ENCODE results near the gene METTL14. TPM values are rescaled to one million over a fixed set of nuclear protein-coding genes. Genes with fewer than 3 reads are reported as not detected.

Gene METTL14
- total RNA-seq, 1 experiment from 2014 or later = 53.8 TPM

Other genes starting within 250 kb of the METTL14 start
- gene SEC24D, start 150.7 kb downstream of the METTL14 start, total RNA-seq (2021; ENCODE audit: unreplicated experiment) = 28.5 TPM
- 0.93 TPM for gene SYNPO2, start 203.5 kb downstream of the METTL14 start, total RNA-seq (2021; ENCODE audit: unreplicated experiment)

Data from HCT116 (cell line).